MM.1S (cell line): ENCODE measurements around the gene ACP1.

Source experiments
- DNase-seq: peaks from one replicate; pipeline ENCODE4 v3.0.0-alpha.2; 2015
- H2AFZ ChIP-seq: fragments of 300-600 bp; sonication (generic); 2 replicates; pipeline ENCODE4 v1.6.0; 2016; ENCODE audit warnings: antibody characterized with exemption, low read length
- H3F3A ChIP-seq: fragments of 300-600 bp; sonication (generic); 2 replicates; pipeline ENCODE4 v1.6.1; 2016; ENCODE audit warnings: mild to moderate bottlenecking, antibody characterized with exemption, low read length, moderate library complexity, mixed read lengths; ENCODE audit not compliant: insufficient read depth
- H3K27ac ChIP-seq: fragments of 300-600 bp; sonication (generic); 2 replicates; pipeline ENCODE4 v1.5.1; 2016; ENCODE audit warnings: mild to moderate bottlenecking, low read length
- H3K27me3 ChIP-seq: fragments of 300-600 bp; sonication (generic); replicated peaks from 2 replicates; pipeline ENCODE4 v1.6.0; 2016; ENCODE audit warnings: low read length; ENCODE audit not compliant: insufficient read depth
- H3K36me3 ChIP-seq: fragments of 300-600 bp; sonication (generic); replicated peaks from 2 replicates; pipeline ENCODE4 v1.6.1; 2016; ENCODE audit warnings: mild to moderate bottlenecking, low read length, mixed read lengths; ENCODE audit not compliant: insufficient read depth
- H3K4me1 ChIP-seq: fragments of 300-600 bp; sonication (generic); 2 replicates; pipeline ENCODE4 v1.6.1; 2016; ENCODE audit warnings: low read length, mixed read lengths
- H3K4me2 ChIP-seq: fragments of 300-600 bp; sonication (generic); 2 replicates; pipeline ENCODE4 v1.6.0; 2016; ENCODE audit warnings: low read depth, low read length
- H3K4me3 ChIP-seq: fragments of 300-600 bp; sonication (generic); 2 replicates; pipeline ENCODE4 v1.5.1; 2016; ENCODE audit warnings: low read length, mixed read lengths
- H3K79me2 ChIP-seq: fragments of 300-600 bp; sonication (generic); 2 replicates; pipeline ENCODE4 v1.6.1; 2016; ENCODE audit warnings: mixed run types, low read length, mixed read lengths
- H3K9ac ChIP-seq: fragments of 300-600 bp; sonication (generic); 2 replicates; pipeline ENCODE4 v1.6.1; 2016; ENCODE audit warnings: low read length, mixed read lengths
- H3K9me2 ChIP-seq: fragments of 300-600 bp; sonication (generic); replicated peaks from 2 replicates; pipeline ENCODE4 v1.6.1; 2016; ENCODE audit warnings: mild to moderate bottlenecking, low read length, mixed read lengths; ENCODE audit not compliant: insufficient read depth
- H3K9me3 ChIP-seq: fragments of 300-600 bp; sonication (generic); replicated peaks from 2 replicates; pipeline ENCODE4 v1.6.1; 2016; ENCODE audit warnings: mild to moderate bottlenecking, low read length, mixed read lengths; ENCODE audit not compliant: insufficient read depth
- H4K20me1 ChIP-seq: fragments of 300-600 bp; sonication (generic); 2 replicates; pipeline ENCODE4 v1.6.1; 2016; ENCODE audit warnings: mild to moderate bottlenecking, low read length, moderate library complexity, mixed read lengths; ENCODE audit not compliant: insufficient read depth
- CTCF ChIP-seq: fragments of 300-600 bp; sonication (generic); IDR thresholded peaks from 2 replicates; pipeline ENCODE4 v1.5.1; 2016; ENCODE audit warnings: antibody characterized with exemption, low read length, mixed read lengths
- EZH2 ChIP-seq: fragments of 300-600 bp; sonication (generic); optimal IDR thresholded peaks from 2 replicates; pipeline ENCODE3; 2017; ENCODE audit warnings: low read depth, mild to moderate bottlenecking, antibody characterized with exemption, low read length, mixed read lengths
- EZH2phosphoT487 ChIP-seq: fragments of 300-600 bp; sonication (generic); IDR thresholded peaks from 2 replicates; pipeline ENCODE4 v1.6.1; 2018; ENCODE audit warnings: antibody characterized with exemption, low read length

The ACP1 gene

GRCh38 chr2:290090-290722 is 25.5 kb downstream of the ACP1 start:
- Histone ChIP-seq H3F3A (no peaks in the 10 kb centered on the region), H3K79me2 (no peaks in the 10 kb centered on the region), H3K4me2 (peak overlapping the region; percentile 32; the same call in 1 of the 2 replicates), H3K27ac (no peak overlapping the region), H2AFZ (no peak overlapping the region), H3K4me3 (no peak overlapping the region), H3K4me1 (no peaks in the 10 kb centered on the region), H3K27me3 (peaks cover 23% of the 10 kb centered on the region), H3K9me3 (no peaks in the 10 kb centered on the region), H3K36me3 (no peaks in the 10 kb centered on the region), H3K9ac (no peak overlapping the region), H4K20me1 (no peaks in the 10 kb centered on the region), H3K9me2 (no peaks in the 10 kb centered on the region)
- no peak for DNase-seq
- no peak for TF ChIP-seq EZH2
- TF ChIP-seq CTCF = peak; percentile 41
- no peak for TF ChIP-seq EZH2phosphoT487

GRCh38 chr2:295090-295489 is 30.3 kb downstream of the ACP1 start:
- no peaks in the 10 kb centered on the region for H3K9me3 ChIP-seq
- H3K36me3 ChIP-seq = no peaks in the 10 kb centered on the region
- no peak overlapping the region for H3K9ac ChIP-seq
- peaks cover 12% of the 10 kb centered on the region for H3K27me3 ChIP-seq
- H3F3A ChIP-seq = no peaks in the 10 kb centered on the region
- H3K9me2 ChIP-seq = no peaks in the 10 kb centered on the region
- no peak overlapping the region for H3K4me3 ChIP-seq
- TF ChIP-seq EZH2phosphoT487 = no peak
- TF ChIP-seq EZH2 = no peak
- no peak for TF ChIP-seq CTCF
- no peak overlapping the region for H3K27ac ChIP-seq
- no peaks in the 10 kb centered on the region for H4K20me1 ChIP-seq
- H3K4me1 ChIP-seq = no peaks in the 10 kb centered on the region
- H3K4me2 ChIP-seq = no peak overlapping the region
- H3K79me2 ChIP-seq = no peaks in the 10 kb centered on the region
- DNase-seq = no peak
- H2AFZ ChIP-seq = no peak overlapping the region

DNA sequence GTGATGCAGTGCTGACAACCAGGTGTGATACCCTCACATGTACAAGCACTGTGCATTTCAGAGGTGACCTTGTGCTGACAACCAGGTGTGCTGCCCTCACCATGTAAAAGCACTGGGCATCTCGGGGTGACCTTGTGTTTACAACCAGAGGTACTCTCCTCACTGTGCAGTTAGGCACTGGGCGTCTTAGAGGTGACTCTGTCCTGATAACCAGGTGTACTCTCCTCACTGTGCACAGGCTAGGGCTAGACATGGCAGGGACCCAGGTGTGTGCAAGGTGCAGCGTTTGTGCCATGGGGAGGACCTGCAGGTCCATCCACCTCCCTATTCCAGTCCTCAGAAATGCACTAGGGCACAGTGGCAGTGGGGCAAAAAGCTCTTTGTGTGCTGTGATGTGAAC is 31.6 kb downstream of the ACP1 start:
- H3F3A ChIP-seq = no peaks in the 10 kb centered on the region
- H3K79me2 ChIP-seq = no peaks in the 10 kb centered on the region
- no peaks in the 10 kb centered on the region for H4K20me1 ChIP-seq
- no peaks in the 10 kb centered on the region for H3K9me2 ChIP-seq
- 0 out of 2 replicates have a peak, but pooled peaks cover 6% of the 10 kb centered on the region for H3K27me3 ChIP-seq
- H3K36me3 ChIP-seq = no peaks in the 10 kb centered on the region
- no peak for DNase-seq
- H3K9ac ChIP-seq = no peak overlapping the region
- no peak overlapping the region for H3K27ac ChIP-seq
- H3K4me3 ChIP-seq = no peak overlapping the region
- no peaks in the 10 kb centered on the region for H3K4me1 ChIP-seq
- no peak overlapping the region for H3K4me2 ChIP-seq
- no peak for TF ChIP-seq EZH2phosphoT487
- TF ChIP-seq EZH2 = no peak
- TF ChIP-seq CTCF = no peak
- no peak overlapping the region for H2AFZ ChIP-seq
- H3K9me3 ChIP-seq = no peaks in the 10 kb centered on the region
